ENCODE results near the gene PRICKLE1.
A peak's percentile ranks its signal among the peaks of the same experiment; 100 is the strongest.

The PRICKLE1 gene

GRCh38 chr12:42590330-42590934 is 886 bp upstream of the PRICKLE1 start:
- FAIRE-seq = peak; percentile 55
- DNase-seq (ENCODE audit: insufficient read length, low spot score) = peak; percentile 7

GRCh38 chr12:42588524-42589464 is 752 bp downstream of the PRICKLE1 start:
- DNase-seq (ENCODE audit: insufficient read length, low spot score) = peak; percentile 10
- FAIRE-seq = peak; percentile 64

GRCh38 chr12:42587601-42588523 is 1.7 kb downstream of the PRICKLE1 start:
- DNase-seq (ENCODE audit: insufficient read length, low spot score) = no peak
- no peak for FAIRE-seq

- DNase-seq (ENCODE audit: insufficient read length, low spot score) (no peak), FAIRE-seq (no peak)
Measured at GRCh38 chr12:42586268-42586667, 3.3 kb downstream of the PRICKLE1 start.

GRCh38 chr12:42585841-42586216 is 3.7 kb downstream of the PRICKLE1 start:
- FAIRE-seq (no peak), DNase-seq (ENCODE audit: insufficient read length, low spot score) (no peak)

GRCh38 chr12:42585154-42585840 is 4.2 kb downstream of the PRICKLE1 start:
- FAIRE-seq = no peak

GRCh38 chr12:42584651-42585111 is 4.9 kb downstream of the PRICKLE1 start:
- DNase-seq (ENCODE audit: insufficient read length, low spot score) (no peak), FAIRE-seq (no peak)

More at GRCh38 chr12:42585154-42585840, 4.2 kb downstream of the PRICKLE1 start:
- DNase-seq (ENCODE audit: insufficient read length, low spot score) = no peak

- DNase-seq (ENCODE audit: insufficient read length, low spot score) (no peak), FAIRE-seq (no peak)
Measured at GRCh38 chr12:42583016-42583415, 6.5 kb downstream of the PRICKLE1 start.

GRCh38 chr12:42582498-42582897 is 7.0 kb downstream of the PRICKLE1 start:
- no peak for FAIRE-seq
- DNase-seq (ENCODE audit: insufficient read length, low spot score) = no peak

GRCh38 chr12:42582050-42582449 is 7.5 kb downstream of the PRICKLE1 start:
- DNase-seq (ENCODE audit: insufficient read length, low spot score) (no peak), FAIRE-seq (no peak)

- no peak for FAIRE-seq
- DNase-seq (ENCODE audit: insufficient read length, low spot score) = no peak
Measured at GRCh38 chr12:42576374-42576773, 13.2 kb downstream of the PRICKLE1 start.

- DNase-seq (ENCODE audit: insufficient read length, low spot score) = no peak
- no peak for FAIRE-seq
Measured at GRCh38 chr12:42575717-42576116, 13.8 kb downstream of the PRICKLE1 start.

GRCh38 chr12:42574851-42575266 is 14.7 kb downstream of the PRICKLE1 start:
- FAIRE-seq (no peak), DNase-seq (ENCODE audit: insufficient read length, low spot score) (no peak)

GRCh38 chr12:42571327-42572009 is 18.1 kb downstream of the PRICKLE1 start:
- FAIRE-seq (no peak), DNase-seq (ENCODE audit: insufficient read length, low spot score) (no peak)

- no peak for DNase-seq (ENCODE audit: insufficient read length, low spot score)
- no peak for FAIRE-seq
Measured at GRCh38 chr12:42570076-42570475, 19.5 kb downstream of the PRICKLE1 start.

- FAIRE-seq (peak; percentile 87), DNase-seq (ENCODE audit: insufficient read length, low spot score) (peak; percentile 17)
Measured at GRCh38 chr12:42568952-42569915, 20.3 kb downstream of the PRICKLE1 start.

GRCh38 chr12:42565633-42566032 is 23.9 kb downstream of the PRICKLE1 start:
- no peak for FAIRE-seq
- no peak for DNase-seq (ENCODE audit: insufficient read length, low spot score)

GRCh38 chr12:42564996-42565395 is 24.6 kb downstream of the PRICKLE1 start:
- FAIRE-seq = no peak

More at GRCh38 chr12:42564996-42565395, 24.6 kb downstream of the PRICKLE1 start:
- DNase-seq (ENCODE audit: insufficient read length, low spot score) = no peak
